Measurements from ENCODE around the gene TMEM26. TPM values are rescaled to one million over a fixed set of nuclear protein-coding genes. Genes with fewer than 3 reads are reported as not detected.

Gene TMEM26
- total RNA-seq, 1 donor: 6.5 TPM

DNA sequence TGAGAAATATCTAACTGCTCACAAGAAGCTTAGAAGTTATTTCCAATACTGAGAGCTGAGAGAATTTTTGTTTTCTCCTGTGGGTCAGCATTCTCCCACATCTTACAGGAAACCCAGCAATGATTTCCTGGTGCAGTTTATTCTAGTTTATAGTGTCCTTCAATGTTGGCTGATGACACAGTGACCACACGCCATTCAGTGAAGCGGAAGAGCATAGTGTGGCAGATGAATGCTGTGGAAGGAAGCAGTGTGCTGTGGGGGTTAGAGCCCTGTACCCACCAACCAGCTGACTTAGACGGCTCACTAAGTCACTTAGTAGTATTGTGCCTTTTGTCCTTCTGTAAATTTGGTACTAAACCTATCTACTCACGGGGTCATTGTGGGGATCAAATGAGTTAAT lies 1.4 kb upstream of the TMEM26 start:
- no peak overlapping the region for H3K4me3 ChIP-seq (ENCODE audit: insufficient read depth, low read length)
- DNase-seq (ENCODE audit: insufficient read length, low spot score, missing footprints): no peak
- H3K36me3 ChIP-seq (ENCODE audit: insufficient read depth, low read length): no peaks in the 10 kb centered on the region
- H3K9me3 ChIP-seq (ENCODE audit: low read depth, low read length): no peaks in the 10 kb centered on the region
- peaks cover 10% of the 10 kb centered on the region for H3K4me1 ChIP-seq (ENCODE audit: insufficient read depth, low read length)
- TF ChIP-seq, protein P1, sequence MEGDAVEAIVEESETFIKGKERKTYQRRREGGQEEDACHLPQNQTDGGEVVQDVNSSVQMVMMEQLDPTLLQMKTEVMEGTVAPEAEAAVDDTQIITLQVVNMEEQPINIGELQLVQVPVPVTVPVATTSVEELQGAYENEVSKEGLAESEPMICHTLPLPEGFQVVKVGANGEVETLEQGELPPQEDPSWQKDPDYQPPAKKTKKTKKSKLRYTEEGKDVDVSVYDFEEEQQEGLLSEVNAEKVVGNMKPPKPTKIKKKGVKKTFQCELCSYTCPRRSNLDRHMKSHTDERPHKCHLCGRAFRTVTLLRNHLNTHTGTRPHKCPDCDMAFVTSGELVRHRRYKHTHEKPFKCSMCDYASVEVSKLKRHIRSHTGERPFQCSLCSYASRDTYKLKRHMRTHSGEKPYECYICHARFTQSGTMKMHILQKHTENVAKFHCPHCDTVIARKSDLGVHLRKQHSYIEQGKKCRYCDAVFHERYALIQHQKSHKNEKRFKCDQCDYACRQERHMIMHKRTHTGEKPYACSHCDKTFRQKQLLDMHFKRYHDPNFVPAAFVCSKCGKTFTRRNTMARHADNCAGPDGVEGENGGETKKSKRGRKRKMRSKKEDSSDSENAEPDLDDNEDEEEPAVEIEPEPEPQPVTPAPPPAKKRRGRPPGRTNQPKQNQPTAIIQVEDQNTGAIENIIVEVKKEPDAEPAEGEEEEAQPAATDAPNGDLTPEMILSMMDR (IDR thresholded peaks at IDR 0.05; ENCODE audit: extremely low read depth, low read depth, low read length): no peak
- H2AFZ ChIP-seq (ENCODE audit: low read length): no peak overlapping the region
- H3K27ac ChIP-seq (ENCODE audit: low read depth, low read length): no peak overlapping the region
- no peaks in the 10 kb centered on the region for H3K79me2 ChIP-seq (ENCODE audit: insufficient read depth, low read length)
- H3K4me2 ChIP-seq (ENCODE audit: insufficient read depth, low read length): no peak overlapping the region
- no peaks in the 10 kb centered on the region for H4K20me1 ChIP-seq (ENCODE audit: insufficient read depth, low read length)
- H3K27me3 ChIP-seq (ENCODE audit: insufficient read depth, low read length): peaks cover 12% of the 10 kb centered on the region

GRCh38 chr10:61452151-61452651 lies 980 bp downstream of the TMEM26 start:
- H3K9me3 ChIP-seq (ENCODE audit: low read depth, low read length): no peaks in the 10 kb centered on the region
- H3K79me2 ChIP-seq (ENCODE audit: insufficient read depth, low read length): no peaks in the 10 kb centered on the region
- peaks cover 10% of the 10 kb centered on the region for H3K4me1 ChIP-seq (ENCODE audit: insufficient read depth, low read length)
- TF ChIP-seq, protein P1 (IDR thresholded peaks at IDR 0.05; ENCODE audit: extremely low read depth, low read depth, low read length): no peak
- no peaks in the 10 kb centered on the region for H4K20me1 ChIP-seq (ENCODE audit: insufficient read depth, low read length)
- DNase-seq (ENCODE audit: insufficient read length, low spot score, missing footprints): peak; percentile 45
- peak overlapping the region; percentile 90 for H3K4me2 ChIP-seq (ENCODE audit: insufficient read depth, low read length)
- peaks cover 12% of the 10 kb centered on the region for H3K27me3 ChIP-seq (ENCODE audit: insufficient read depth, low read length)
- no peak overlapping the region for H3K27ac ChIP-seq (ENCODE audit: low read depth, low read length)
- peak overlapping the region; percentile 80 for H3K4me3 ChIP-seq (ENCODE audit: insufficient read depth, low read length)
- peak overlapping the region; percentile 81 for H2AFZ ChIP-seq (ENCODE audit: low read length)
- H3K36me3 ChIP-seq (ENCODE audit: insufficient read depth, low read length): no peaks in the 10 kb centered on the region

- H2AFZ ChIP-seq (ENCODE audit: low read length): no peak overlapping the region
These were observed 1.8 kb downstream of the TMEM26 start for GRCh38 chr10:61451357-61451756.

DNA sequence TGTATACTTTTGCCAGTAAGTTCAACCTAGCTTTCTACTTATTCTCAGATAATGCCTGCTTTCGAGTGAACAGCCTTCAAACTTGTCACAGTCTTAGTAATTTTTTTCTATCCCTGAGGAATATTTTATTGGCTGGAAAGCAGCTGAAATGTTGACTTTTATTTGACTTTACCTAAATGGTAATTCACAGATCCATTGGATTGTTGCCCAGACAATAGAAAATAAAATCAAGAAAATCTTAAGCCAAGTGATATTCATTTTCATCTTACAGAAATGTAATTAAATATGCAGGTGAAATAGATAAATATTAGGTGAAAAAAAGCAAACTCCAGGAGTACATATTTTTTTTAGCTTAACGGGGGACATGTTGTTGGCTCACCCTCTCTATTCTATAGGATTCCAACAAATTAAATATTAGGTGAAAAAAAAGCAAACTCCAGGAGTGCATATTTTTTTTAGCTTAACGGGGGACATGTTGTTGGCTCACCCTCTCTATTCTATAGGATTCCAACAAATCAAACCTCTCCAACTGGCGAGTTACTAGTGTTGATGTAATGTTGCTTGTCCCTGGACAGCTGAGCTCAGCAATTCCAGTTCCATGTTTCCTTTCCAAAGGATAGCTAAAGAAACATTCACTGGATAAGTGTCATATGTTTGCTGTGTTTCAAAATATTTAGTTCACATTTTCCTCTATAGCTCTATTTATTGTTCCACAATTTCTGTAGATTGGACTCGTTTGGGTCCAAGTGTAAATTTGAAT lies 4.2 kb downstream of the TMEM26 start:
- Histone ChIP-seq H4K20me1 (ENCODE audit: insufficient read depth, low read length) (no peaks in the 10 kb centered on the region), H3K4me3 (ENCODE audit: insufficient read depth, low read length) (no peak overlapping the region), H3K36me3 (ENCODE audit: insufficient read depth, low read length) (no peaks in the 10 kb centered on the region), H3K4me2 (ENCODE audit: insufficient read depth, low read length) (no peak overlapping the region), H3K79me2 (ENCODE audit: insufficient read depth, low read length) (no peaks in the 10 kb centered on the region), H3K4me1 (ENCODE audit: insufficient read depth, low read length) (peaks cover 7% of the 10 kb centered on the region), H2AFZ (ENCODE audit: low read length) (no peak overlapping the region), H3K9me3 (ENCODE audit: low read depth, low read length) (no peaks in the 10 kb centered on the region), H3K27me3 (ENCODE audit: insufficient read depth, low read length) (peaks cover 12% of the 10 kb centered on the region), H3K27ac (ENCODE audit: low read depth, low read length) (no peak overlapping the region)
- peak; percentile 59 for DNase-seq (ENCODE audit: insufficient read length, low spot score, missing footprints)
- TF ChIP-seq, protein P1 (IDR thresholded peaks at IDR 0.05; ENCODE audit: extremely low read depth, low read depth, low read length): no peak

More at GRCh38 chr10:61451357-61451756, 1.8 kb downstream of the TMEM26 start:
- peaks cover 12% of the 10 kb centered on the region for H3K27me3 ChIP-seq (ENCODE audit: insufficient read depth, low read length)
- H3K4me3 ChIP-seq (ENCODE audit: insufficient read depth, low read length): no peak overlapping the region
- H3K27ac ChIP-seq (ENCODE audit: low read depth, low read length): no peak overlapping the region
- H3K4me2 ChIP-seq (ENCODE audit: insufficient read depth, low read length): no peak overlapping the region
- no peak for DNase-seq (ENCODE audit: insufficient read length, low spot score, missing footprints)
- no peaks in the 10 kb centered on the region for H4K20me1 ChIP-seq (ENCODE audit: insufficient read depth, low read length)
- H3K79me2 ChIP-seq (ENCODE audit: insufficient read depth, low read length): no peaks in the 10 kb centered on the region
- H3K4me1 ChIP-seq (ENCODE audit: insufficient read depth, low read length): peaks cover 8% of the 10 kb centered on the region
- H3K36me3 ChIP-seq (ENCODE audit: insufficient read depth, low read length): no peaks in the 10 kb centered on the region
- TF ChIP-seq, protein P1 (IDR thresholded peaks at IDR 0.05; ENCODE audit: extremely low read depth, low read depth, low read length): no peak
- no peaks in the 10 kb centered on the region for H3K9me3 ChIP-seq (ENCODE audit: low read depth, low read length)

Measured in osteoblast (primary cell).